ENCODE measurements around the gene PLEKHA4. TPM values are rescaled to one million over a fixed set of nuclear protein-coding genes. Genes with fewer than 3 reads are reported as not detected.

Gene PLEKHA4
- total and polyA plus RNA-seq, 2 of the 13 experiments (the other 11 are each of a cell fraction or from before 2014, with no cell fraction given) = 4.8 to 6.0 TPM

DNA sequence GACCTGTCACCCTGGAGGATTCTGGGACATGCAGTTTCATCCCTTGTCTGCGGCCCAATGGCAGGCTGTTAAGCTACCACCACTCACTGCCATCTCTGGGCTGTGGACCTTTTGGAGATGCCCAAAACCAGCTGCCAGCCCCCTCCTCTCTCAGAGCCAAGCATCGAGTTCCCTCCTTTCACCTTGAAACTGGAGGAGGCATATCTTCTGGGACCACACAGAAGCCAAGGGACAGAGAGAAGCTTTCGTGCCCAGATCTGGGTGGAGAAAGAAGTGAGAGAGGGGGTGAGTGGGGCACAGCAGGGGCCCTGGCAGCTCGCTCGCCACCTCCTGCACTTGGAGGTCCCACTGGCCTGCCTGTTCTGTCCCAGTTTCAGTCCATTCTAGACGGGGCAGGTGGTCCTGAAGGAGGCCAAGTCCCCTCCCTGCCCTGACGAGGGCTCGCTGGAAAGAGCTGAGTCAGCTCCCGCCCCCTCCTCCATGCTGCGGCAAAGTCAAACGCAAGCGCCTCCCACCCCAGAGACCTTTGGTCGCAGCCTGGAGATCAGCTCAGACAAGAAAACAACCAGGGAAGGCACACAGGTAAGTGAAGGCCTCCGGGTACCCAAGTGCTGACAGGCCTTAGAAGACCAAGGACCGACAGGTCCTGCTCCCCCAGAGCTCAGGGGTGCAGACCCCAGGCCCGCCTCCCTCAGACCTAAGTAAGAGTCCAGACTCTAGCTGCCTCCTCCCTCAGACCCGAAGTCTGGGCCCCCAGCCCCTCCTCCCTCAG is 61.4 kb downstream of the PLEKHA4 start (continued):
- TF ChIP-seq, protein P1, sequence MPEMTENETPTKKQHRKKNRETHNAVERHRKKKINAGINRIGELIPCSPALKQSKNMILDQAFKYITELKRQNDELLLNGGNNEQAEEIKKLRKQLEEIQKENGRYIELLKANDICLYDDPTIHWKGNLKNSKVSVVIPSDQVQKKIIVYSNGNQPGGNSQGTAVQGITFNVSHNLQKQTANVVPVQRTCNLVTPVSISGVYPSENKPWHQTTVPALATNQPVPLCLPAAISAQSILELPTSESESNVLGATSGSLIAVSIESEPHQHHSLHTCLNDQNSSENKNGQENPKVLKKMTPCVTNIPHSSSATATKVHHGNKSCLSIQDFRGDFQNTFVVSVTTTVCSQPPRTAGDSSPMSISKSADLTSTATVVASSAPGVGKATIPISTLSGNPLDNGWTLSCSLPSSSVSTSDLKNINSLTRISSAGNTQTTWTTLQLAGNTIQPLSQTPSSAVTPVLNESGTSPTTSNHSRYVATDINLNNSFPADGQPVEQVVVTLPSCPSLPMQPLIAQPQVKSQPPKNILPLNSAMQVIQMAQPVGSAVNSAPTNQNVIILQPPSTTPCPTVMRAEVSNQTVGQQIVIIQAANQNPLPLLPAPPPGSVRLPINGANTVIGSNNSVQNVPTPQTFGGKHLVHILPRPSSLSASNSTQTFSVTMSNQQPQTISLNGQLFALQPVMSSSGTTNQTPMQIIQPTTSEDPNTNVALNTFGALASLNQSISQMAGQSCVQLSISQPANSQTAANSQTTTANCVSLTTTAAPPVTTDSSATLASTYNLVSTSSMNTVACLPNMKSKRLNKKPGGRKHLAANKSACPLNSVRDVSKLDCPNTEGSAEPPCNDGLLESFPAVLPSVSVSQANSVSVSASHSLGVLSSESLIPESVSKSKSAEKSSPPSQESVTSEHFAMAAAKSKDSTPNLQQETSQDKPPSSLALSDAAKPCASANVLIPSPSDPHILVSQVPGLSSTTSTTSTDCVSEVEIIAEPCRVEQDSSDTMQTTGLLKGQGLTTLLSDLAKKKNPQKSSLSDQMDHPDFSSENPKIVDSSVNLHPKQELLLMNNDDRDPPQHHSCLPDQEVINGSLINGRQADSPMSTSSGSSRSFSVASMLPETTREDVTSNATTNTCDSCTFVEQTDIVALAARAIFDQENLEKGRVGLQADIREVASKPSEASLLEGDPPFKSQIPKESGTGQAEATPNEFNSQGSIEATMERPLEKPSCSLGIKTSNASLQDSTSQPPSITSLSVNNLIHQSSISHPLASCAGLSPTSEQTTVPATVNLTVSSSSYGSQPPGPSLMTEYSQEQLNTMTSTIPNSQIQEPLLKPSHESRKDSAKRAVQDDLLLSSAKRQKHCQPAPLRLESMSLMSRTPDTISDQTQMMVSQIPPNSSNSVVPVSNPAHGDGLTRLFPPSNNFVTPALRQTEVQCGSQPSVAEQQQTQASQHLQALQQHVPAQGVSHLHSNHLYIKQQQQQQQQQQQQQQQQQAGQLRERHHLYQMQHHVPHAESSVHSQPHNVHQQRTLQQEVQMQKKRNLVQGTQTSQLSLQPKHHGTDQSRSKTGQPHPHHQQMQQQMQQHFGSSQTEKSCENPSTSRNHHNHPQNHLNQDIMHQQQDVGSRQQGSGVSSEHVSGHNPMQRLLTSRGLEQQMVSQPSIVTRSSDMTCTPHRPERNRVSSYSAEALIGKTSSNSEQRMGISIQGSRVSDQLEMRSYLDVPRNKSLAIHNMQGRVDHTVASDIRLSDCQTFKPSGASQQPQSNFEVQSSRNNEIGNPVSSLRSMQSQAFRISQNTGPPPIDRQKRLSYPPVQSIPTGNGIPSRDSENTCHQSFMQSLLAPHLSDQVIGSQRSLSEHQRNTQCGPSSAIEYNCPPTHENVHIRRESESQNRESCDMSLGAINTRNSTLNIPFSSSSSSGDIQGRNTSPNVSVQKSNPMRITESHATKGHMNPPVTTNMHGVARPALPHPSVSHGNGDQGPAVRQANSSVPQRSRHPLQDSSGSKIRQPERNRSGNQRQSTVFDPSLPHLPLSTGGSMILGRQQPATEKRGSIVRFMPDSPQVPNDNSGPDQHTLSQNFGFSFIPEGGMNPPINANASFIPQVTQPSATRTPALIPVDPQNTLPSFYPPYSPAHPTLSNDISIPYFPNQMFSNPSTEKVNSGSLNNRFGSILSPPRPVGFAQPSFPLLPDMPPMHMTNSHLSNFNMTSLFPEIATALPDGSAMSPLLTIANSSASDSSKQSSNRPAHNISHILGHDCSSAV (CRISPR knock-in tag; IDR thresholded peaks at IDR 0.05; ENCODE audit: borderline replicate concordance) = no peak
- TF ChIP-seq BRCA1 (CRISPR knock-in tag; IDR thresholded peaks at IDR 0.05) (0 out of 2 replicates have a peak, but pooled peaks have one; percentile 55), ZNF781 (CRISPR knock-in tag; IDR thresholded peaks at IDR 0.05; ENCODE audit: borderline replicate concordance, not compliant biosample characterization) (peak; percentile 52), HNF4G (IDR thresholded peaks at IDR 0.05; ENCODE audit: borderline replicate concordance, low read depth, low read length) (peak; percentile 94), HNF4G (CRISPR knock-in tag; IDR thresholded peaks at IDR 0.05; ENCODE audit: borderline replicate concordance, low read depth) (peak; percentile 69; the same call in 1 of the 2 replicates), ZNF639 (CRISPR knock-in tag; conservative IDR thresholded peaks at IDR 0.05) (peak; percentile 35; the same call in 1 of the 2 replicates), ZNF501 (CRISPR knock-in tag; IDR thresholded peaks at IDR 0.05) (peak; percentile 50; the same call in 1 of the 2 replicates), ZNF704 (CRISPR knock-in tag; IDR thresholded peaks at IDR 0.05; ENCODE audit: borderline replicate concordance) (peak; percentile 41; the same call in 1 of the 2 replicates), ZNF709 (CRISPR knock-in tag; IDR thresholded peaks at IDR 0.05) (no peak), ZNF263 (CRISPR knock-in tag; IDR thresholded peaks at IDR 0.05) (peak; percentile 51), PHF5A (CRISPR knock-in tag; IDR thresholded peaks at IDR 0.05; ENCODE audit: low read depth, unreplicated experiment) (peak; percentile 10), THRA (CRISPR knock-in tag; IDR thresholded peaks at IDR 0.05; ENCODE audit: borderline replicate concordance) (peak; percentile 36; the same call in 1 of the 2 replicates), KAT8 (CRISPR knock-in tag; IDR thresholded peaks at IDR 0.05) (peak; percentile 43; the same call in 1 of the 2 replicates)
- TF ChIP-seq, protein P2, sequence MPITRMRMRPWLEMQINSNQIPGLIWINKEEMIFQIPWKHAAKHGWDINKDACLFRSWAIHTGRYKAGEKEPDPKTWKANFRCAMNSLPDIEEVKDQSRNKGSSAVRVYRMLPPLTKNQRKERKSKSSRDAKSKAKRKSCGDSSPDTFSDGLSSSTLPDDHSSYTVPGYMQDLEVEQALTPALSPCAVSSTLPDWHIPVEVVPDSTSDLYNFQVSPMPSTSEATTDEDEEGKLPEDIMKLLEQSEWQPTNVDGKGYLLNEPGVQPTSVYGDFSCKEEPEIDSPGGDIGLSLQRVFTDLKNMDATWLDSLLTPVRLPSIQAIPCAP (CRISPR knock-in tag; IDR thresholded peaks at IDR 0.05; ENCODE audit: low read depth) = no peak
